Esophagus squamous epithelium (tissue), 5 donors: ENCODE measurements around the gene HPN. TPM values are rescaled to one million over a fixed set of nuclear protein-coding genes. Genes with fewer than 3 reads are reported as not detected.

ENCODE experiments used
- DNase-seq: peaks from one replicate; lab custom pipeline; 2025; lab: John Stamatoyannopoulos, UW
- H3K27ac ChIP-seq, 4 donors: fragments of 200-600 bp; sonication (generic); one replicate each; pipeline ENCODE4 v1.5.1; 2016 to 2019; ENCODE audit warnings: mild to moderate bottlenecking in 1 of 4
- H3K27me3 ChIP-seq, 4 donors: fragments of 200-600 bp; sonication (generic); 1 replicate in 3 of 4; 2 replicates in 1 of 4; pipeline versions ENCODE4 v1.5.1 to v1.6.0; 2017 to 2021; ENCODE audit warnings: antibody characterized with exemption in 1 of 4
- H3K36me3 ChIP-seq, 3 donors: fragments of 200-600 bp; sonication (generic); one replicate each; pipeline ENCODE4 v1.5.1; 2016 to 2019
- H3K4me1 ChIP-seq, 3 donors: fragments of 200-600 bp; sonication (generic); one replicate each; pipeline ENCODE4 v1.5.1; 2017 to 2019
- H3K4me3 ChIP-seq, 4 donors: fragments of 200-600 bp; sonication (generic); 1 replicate in 3 of 4; 2 replicates in 1 of 4; pipeline ENCODE4 v1.5.1; 2016 to 2019; ENCODE audit warnings: mild to moderate bottlenecking in 2 of 4, moderate library complexity in 1 of 4
- H3K9me3 ChIP-seq, 3 donors: fragments of 200-600 bp; sonication (generic); one replicate each; pipeline ENCODE4 v1.5.1; 2016 to 2019
- CTCF ChIP-seq, 6 experiments: fragments of 450-650 bp in 4 of 6; fragments of 200-600 bp in 2 of 6; sonication (generic) in 2 of 6; IDR thresholded peaks; one replicate each; pipeline ENCODE4 v1.5.1; 2016 to 2019; ENCODE audit warnings: antibody characterized with exemption in 6 of 6, mild to moderate bottlenecking in 4 of 6, moderate library complexity in 4 of 6
- POLR2A ChIP-seq, 4 donors: fragments of 450-650 bp; IDR thresholded peaks; one replicate each; pipeline ENCODE4 v1.6.1; 2017; ENCODE audit warnings: antibody characterized with exemption in 4 of 4, mild to moderate bottlenecking in 4 of 4, moderate library complexity in 3 of 4
- WGBS, 2 donors: methylation state at CpG; one replicate each; pipeline ENCODE4 v1.1.5; 2018; 5-methylcytosine and 5-hydroxymethylcytosine counted together
- intact Hi-C: fragments of 100-400 bp; cut with DNase I; formaldehyde crosslinking; loops from one replicate; pipeline ENCODE4 v1.15.0; 2022
- total RNA-seq, 4 donors: library from RNA; depleted of rRNA; stranded (reverse); fragments of >200 nt; gene quantifications; one replicate each; pipeline ENCODE4 v1.1.0, GENCODE V29; 2016
- donor health status: DM: yes; HTN: yes; CAD: no.

HPN gene
- total RNA-seq, 4 donors from 2014 or later, result 0.19 to 0.47 TPM; not detected in 2

DNA sequence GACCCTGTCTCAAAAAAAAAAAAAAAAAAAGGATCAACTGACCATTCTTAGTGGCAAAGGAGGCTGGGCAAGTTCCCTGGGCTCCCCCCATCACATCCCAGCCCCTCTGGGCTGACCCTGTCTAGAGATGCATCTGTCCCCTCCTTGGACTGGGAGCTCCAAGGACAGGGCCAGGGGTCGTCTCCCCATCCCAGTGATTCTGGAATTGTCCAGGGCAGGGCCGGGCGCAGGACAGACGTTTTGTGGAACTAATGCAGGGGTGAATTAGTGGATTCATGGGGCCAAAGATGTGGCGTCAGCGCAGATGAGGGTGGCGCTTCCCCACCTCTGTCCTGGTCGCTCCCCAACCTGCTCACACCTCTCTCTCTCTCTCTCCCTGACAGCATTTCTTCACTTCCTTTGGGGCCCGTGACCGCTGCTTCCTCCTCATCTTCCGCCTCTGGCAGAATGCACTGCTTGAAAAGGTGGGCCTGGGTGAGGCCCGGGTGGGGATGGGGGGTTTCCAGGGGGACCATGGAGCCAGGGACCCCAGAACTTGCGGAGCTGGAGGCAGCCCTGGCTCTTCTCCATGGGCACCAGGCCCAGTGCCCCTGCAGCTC, 30.3 kb upstream of the HPN start:
- Histone ChIP-seq H3K27ac (peak overlapping the region in 2 of 4 donors; percentile 0 to 51), H3K4me3 (no peak overlapping the region), H3K4me1 (peaks cover 17 to 74% (median 24%) of the 10 kb centered on the region in 3 donors), H3K9me3 (no peaks in the 10 kb centered on the region), H3K27me3 (no peaks in the 10 kb centered on the region), H3K36me3 (peaks cover 4 to 59% (median 24%) of the 10 kb centered on the region in 3 donors)
- intact Hi-C loops, result no loop called here
- no peak for DNase-seq
- WGBS, 2 donors, result 76 to 83% methylated on average over 5 to 10 of the region's 13 CpGs
- TF ChIP-seq POLR2A (IDR thresholded peaks at IDR 0.05) (no peak), CTCF (IDR thresholded peaks at IDR 0.05) (no peak)

GRCh38 chr19:35011737-35012682, 29.5 kb upstream of the HPN start:
- intact Hi-C loops, result loop anchor here (2.0 kb wide), 1 partner anchor 39 kb away; no protein-coding TSS in a partner anchor
- WGBS, 2 donors, result 76 to 83% methylated on average over 9 to 15 of the region's 18 CpGs
- DNase-seq, result no peak
- TF ChIP-seq CTCF (IDR thresholded peaks at IDR 0.05), result no peak
- TF ChIP-seq POLR2A (IDR thresholded peaks at IDR 0.05), result no peak
- Histone ChIP-seq H3K36me3 (peaks cover 4 to 66% (median 26%) of the 10 kb centered on the region in 3 donors), H3K4me3 (no peak overlapping the region), H3K4me1 (peaks cover 17 to 66% (median 24%) of the 10 kb centered on the region in 3 donors), H3K9me3 (no peaks in the 10 kb centered on the region), H3K27ac (peak overlapping the region in 3 of 4 donors; percentile 0 to 51 (median 39)), H3K27me3 (no peaks in the 10 kb centered on the region)

DNA sequence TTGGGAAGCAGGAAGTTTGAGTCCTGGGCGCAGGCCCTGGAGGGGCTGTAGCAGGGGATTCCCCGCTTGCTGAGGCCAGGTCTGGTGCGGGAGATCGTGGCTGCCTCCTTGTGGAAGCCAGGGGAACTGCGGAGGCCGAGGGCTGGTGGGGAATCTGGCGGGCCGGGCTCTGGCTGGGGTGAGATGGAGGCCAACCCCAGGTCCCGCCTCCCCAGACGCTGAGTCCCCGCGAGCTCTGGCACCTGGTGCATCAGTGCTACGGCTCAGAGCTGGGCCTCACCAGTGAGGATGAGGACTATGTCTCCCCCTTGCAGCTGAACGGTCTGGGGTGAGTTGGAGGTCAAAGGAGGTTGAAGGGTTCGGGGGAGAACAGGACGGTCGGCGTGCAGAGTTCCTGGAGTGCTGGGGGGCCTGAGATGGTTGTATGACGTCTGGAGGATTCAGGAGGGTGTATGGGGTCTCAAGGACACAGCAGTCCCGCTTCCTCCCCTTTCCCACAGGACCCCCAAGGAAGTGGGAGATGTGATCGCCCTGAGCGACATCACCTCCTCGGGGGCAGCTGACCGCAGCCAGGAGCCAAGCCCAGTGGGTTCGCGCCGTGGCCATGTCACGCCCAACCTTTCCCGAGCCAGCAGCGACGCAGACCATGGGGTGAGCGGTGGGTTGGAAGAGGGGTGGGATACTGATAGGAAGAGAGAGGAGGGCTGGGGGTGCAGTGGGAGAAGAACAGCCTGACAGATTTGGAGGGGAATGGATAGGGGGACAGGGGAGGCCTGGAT, 28.3 kb upstream of the HPN start:
- H3K36me3 ChIP-seq, result peaks cover 8 to 79% (median 26%) of the 10 kb centered on the region in 3 donors
- peak overlapping the region in 3 of 4 donors; percentile 23 to 51 (median 30) for H3K27ac ChIP-seq
- H3K4me1 ChIP-seq, result peaks cover 17 to 55% (median 24%) of the 10 kb centered on the region in 3 donors

More for the DNA sequence above, 28.3 kb upstream of the HPN start:
- intact Hi-C loops, result loop anchor here (2.0 kb wide), 1 partner anchor 40 kb away; no protein-coding TSS in a partner anchor
- Histone ChIP-seq H3K27me3 (no peaks in the 10 kb centered on the region), H3K9me3 (no peaks in the 10 kb centered on the region), H3K4me3 (no peak overlapping the region)
- TF ChIP-seq POLR2A (IDR thresholded peaks at IDR 0.05) (no peak), CTCF (IDR thresholded peaks at IDR 0.05) (peak; percentile 94 to 98 (median 95))
- no peak for DNase-seq
- 40 to 48% methylated on average over 13 to 20 of the region's 32 CpGs for WGBS, 2 donors
